Posterior vena cava (tissue), 2 donors: ENCODE results near the gene PGBD5. TPM values are rescaled to one million over a fixed set of nuclear protein-coding genes. Genes with fewer than 3 reads are reported as not detected.

ENCODE experiments used
- DNase-seq: peaks from one replicate; pipeline ENCODE4 v3.0.0-alpha.2; 2020; ENCODE audit warnings: low spot score
- intact Hi-C, 2 donors: fragments of 100-400 bp; cut with DNase I; formaldehyde crosslinking; loops; one replicate each; pipeline versions ENCODE4 v1.14.1 to v1.14.2; 2022 to 2023
- total RNA-seq, 2 donors: library from RNA; stranded (reverse); fragmentation: NEBNext Ultra II Directional; extraction: Animal tissue kit (Norgen Biotek cat#: 25700); gene quantifications; one replicate each; pipeline ENCODE4 v1.2.1, GENCODE V29; 2021
- donor health status: DM: yes; HTN: yes; CAD: no.
- donor health status: DM: yes; HTN: yes; CAD: no.

PGBD5 gene
- total RNA-seq, 2 donors from 2014 or later = 0.43 to 0.56 TPM

GRCh38 chr1:230299191-230300006 lies 126.7 kb downstream of the PGBD5 start:
- intact Hi-C loops = no loop called here
- DNase-seq = peak; percentile 42

- no peak for DNase-seq
- intact Hi-C loops = no loop called here
Observed at GRCh38 chr1:230295367-230295766, 130.8 kb downstream of the PGBD5 start.

GRCh38 chr1:230293390-230293700 lies 132.8 kb downstream of the PGBD5 start:
- intact Hi-C loops = no loop called here

GRCh38 chr1:230292689-230293389 lies 133.3 kb downstream of the PGBD5 start:
- intact Hi-C loops = no loop called here
- peak; percentile 24 for DNase-seq

More at GRCh38 chr1:230293390-230293700, 132.8 kb downstream of the PGBD5 start:
- peak; percentile 30 for DNase-seq

- DNase-seq = peak; percentile 74
- intact Hi-C loops = no loop called here
Observed at GRCh38 chr1:230291731-230292620, 134.2 kb downstream of the PGBD5 start.

- intact Hi-C loops = no loop called here
Observed at GRCh38 chr1:230289350-230289644, 136.8 kb downstream of the PGBD5 start.

GRCh38 chr1:230288641-230289349 lies 137.3 kb downstream of the PGBD5 start:
- intact Hi-C loops = no loop called here
- DNase-seq = peak; percentile 74

More at GRCh38 chr1:230289350-230289644, 136.8 kb downstream of the PGBD5 start:
- peak; percentile 18 for DNase-seq

- DNase-seq = peak; percentile 78
- intact Hi-C loops = no loop called here
Observed at GRCh38 chr1:230287674-230288315, 138.3 kb downstream of the PGBD5 start.

GRCh38 chr1:230286890-230287269 lies 139.3 kb downstream of the PGBD5 start:
- intact Hi-C loops = no loop called here
- peak; percentile 56 for DNase-seq

- intact Hi-C loops = no loop called here
- peak; percentile 73 for DNase-seq
Observed at GRCh38 chr1:230286166-230286889, 139.8 kb downstream of the PGBD5 start.

- intact Hi-C loops = no loop called here
- peak; percentile 30 for DNase-seq
Observed at GRCh38 chr1:230285351-230285750, 140.8 kb downstream of the PGBD5 start.

- DNase-seq = peak; percentile 55
- intact Hi-C loops = no loop called here
Observed at GRCh38 chr1:230284891-230285290, 141.2 kb downstream of the PGBD5 start.

- intact Hi-C loops = no loop called here
- peak; percentile 72 for DNase-seq
Observed at GRCh38 chr1:230283678-230284077, 142.5 kb downstream of the PGBD5 start.

- intact Hi-C loops = no loop called here
- DNase-seq = peak; percentile 36
Observed at GRCh38 chr1:230282157-230282556, 144.0 kb downstream of the PGBD5 start.

- peak; percentile 75 for DNase-seq
- intact Hi-C loops = no loop called here
Observed at GRCh38 chr1:230281556-230281955, 144.6 kb downstream of the PGBD5 start.

GRCh38 chr1:230280906-230281413 lies 145.2 kb downstream of the PGBD5 start:
- DNase-seq = peak; percentile 63
- intact Hi-C loops = no loop called here

- intact Hi-C loops = no loop called here
- peak; percentile 67 for DNase-seq
Observed at GRCh38 chr1:230280054-230280795, 145.9 kb downstream of the PGBD5 start.
